HL-60/S4 (cell line): Measurements from ENCODE around the gene TNN.

Source experiments
- in situ Hi-C: fragments of 300-500 bp; cut with MboI; formaldehyde crosslinking; loops from 2 replicates; pipeline ENCODE4 v1.14.3; 2022; ENCODE audit warnings: low sequenced_read_pairs

Gene TNN

DNA sequence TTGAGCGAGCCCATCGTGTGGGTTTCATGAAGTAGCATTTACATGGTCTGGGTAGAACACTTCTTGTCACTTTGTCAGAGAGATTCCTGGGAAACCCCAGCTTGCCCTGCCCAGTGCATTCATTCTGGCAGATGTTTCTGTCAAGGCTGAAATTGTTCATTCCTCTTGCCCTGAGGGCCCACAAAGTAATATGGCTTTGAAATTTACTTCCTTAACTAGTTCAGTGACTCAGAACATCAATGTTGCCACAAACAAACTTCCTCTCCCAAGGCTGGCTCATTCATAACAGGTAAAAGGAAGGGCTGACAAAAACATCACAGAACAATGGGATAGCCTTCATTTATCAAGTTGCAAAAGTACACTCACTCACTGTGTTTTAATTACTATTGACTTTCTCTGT is 129.9 kb downstream of the TNN start:
- in situ Hi-C loops: no loop called here
